ENCODE results near the gene FGF1.

Gene FGF1

DNA sequence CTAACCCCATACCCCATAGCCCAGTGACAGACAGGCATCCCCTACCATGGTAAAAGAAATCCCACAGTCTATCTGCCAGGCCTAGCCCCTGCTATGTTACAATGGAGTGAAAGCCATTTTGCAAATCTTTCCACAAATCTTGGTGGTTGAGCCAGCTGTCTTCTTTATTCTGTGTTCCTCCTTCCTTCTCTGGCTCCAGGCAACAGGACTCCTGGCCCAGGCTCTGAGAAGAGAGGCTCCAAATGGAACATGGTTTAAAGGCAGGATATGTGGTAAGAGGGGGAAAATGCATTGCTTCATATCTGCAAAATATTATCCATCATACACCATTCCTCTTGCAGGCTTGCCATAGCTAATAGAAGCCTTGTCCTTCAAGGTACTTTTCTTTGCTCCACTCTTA, 25.2 kb downstream of the FGF1 start:
- H3K27ac ChIP-seq (ENCODE audit: low read depth, low read length) = peak overlapping the region; percentile 78
- H3K27me3 ChIP-seq (ENCODE audit: control insufficient read depth in 5 of 5, insufficient read depth in 4 of 5, low read length in 5 of 5) = no peaks in the 10 kb centered on the region
- peaks cover 3 to 29% (median 20%) of the 10 kb centered on the region in 5 donors for H3K4me1 ChIP-seq (ENCODE audit: control insufficient read depth in 5 of 5, insufficient read depth in 5 of 5, low read length in 5 of 5)
- H3K9ac ChIP-seq (ENCODE audit: low read length in 5 of 5) = no peak overlapping the region
- no peaks in the 10 kb centered on the region for H3K36me3 ChIP-seq (ENCODE audit: control insufficient read depth in 5 of 5, insufficient read depth in 5 of 5, low read length in 5 of 5)
- no peaks in the 10 kb centered on the region for H3K9me3 ChIP-seq (ENCODE audit: control insufficient read depth in 5 of 5, low read length in 5 of 5)
- no peak overlapping the region for H3K4me3 ChIP-seq (ENCODE audit: low read depth in 1 of 5, low read length in 5 of 5)

DNA sequence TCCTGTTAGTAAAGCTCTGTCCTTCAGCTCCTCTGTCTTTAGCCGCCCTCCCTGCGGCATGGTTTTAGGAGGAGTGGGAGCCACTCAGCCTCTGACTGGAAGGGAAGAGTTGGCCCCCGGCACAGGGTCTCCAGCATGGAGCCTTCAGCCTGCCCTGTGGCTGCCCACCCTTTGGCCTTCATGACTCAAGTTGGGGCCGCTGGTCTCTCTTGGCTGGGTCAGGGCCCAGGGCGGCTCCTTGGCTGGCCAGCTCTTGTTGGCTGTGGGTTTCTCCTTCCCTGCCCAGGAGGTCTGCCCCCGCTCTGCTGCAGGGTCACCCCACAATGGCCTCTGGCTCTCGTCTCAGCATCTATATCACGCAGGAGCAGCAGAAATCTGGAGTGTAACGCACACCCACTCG, 25.7 kb downstream of the FGF1 start:
- Histone ChIP-seq H3K36me3 (ENCODE audit: control insufficient read depth in 5 of 5, insufficient read depth in 5 of 5, low read length in 5 of 5) (no peaks in the 10 kb centered on the region), H3K9ac (ENCODE audit: low read length in 5 of 5) (no peak overlapping the region), H3K4me3 (ENCODE audit: low read depth in 1 of 5, low read length in 5 of 5) (no peak overlapping the region), H3K27ac (ENCODE audit: low read depth, low read length) (peak overlapping the region; percentile 78), H3K9me3 (ENCODE audit: control insufficient read depth in 5 of 5, low read length in 5 of 5) (no peaks in the 10 kb centered on the region), H3K27me3 (ENCODE audit: control insufficient read depth in 5 of 5, insufficient read depth in 4 of 5, low read length in 5 of 5) (no peaks in the 10 kb centered on the region), H3K4me1 (ENCODE audit: control insufficient read depth in 5 of 5, insufficient read depth in 5 of 5, low read length in 5 of 5) (peaks cover 3 to 29% (median 25%) of the 10 kb centered on the region in 5 donors)

- Histone ChIP-seq H3K4me1 (ENCODE audit: control insufficient read depth in 5 of 5, insufficient read depth in 5 of 5, low read length in 5 of 5) (peaks cover 3 to 37% (median 30%) of the 10 kb centered on the region in 5 donors), H3K36me3 (ENCODE audit: control insufficient read depth in 5 of 5, insufficient read depth in 5 of 5, low read length in 5 of 5) (no peaks in the 10 kb centered on the region), H3K9ac (ENCODE audit: low read length in 5 of 5) (no peak overlapping the region), H3K9me3 (ENCODE audit: control insufficient read depth in 5 of 5, low read length in 5 of 5) (no peaks in the 10 kb centered on the region), H3K27me3 (ENCODE audit: control insufficient read depth in 5 of 5, insufficient read depth in 4 of 5, low read length in 5 of 5) (no peaks in the 10 kb centered on the region), H3K27ac (ENCODE audit: low read depth, low read length) (peak overlapping the region; percentile 78), H3K4me3 (ENCODE audit: low read depth in 1 of 5, low read length in 5 of 5) (no peak overlapping the region)
Measured at GRCh38 chr5:142659405-142659804, 26.5 kb downstream of the FGF1 start.

DNA sequence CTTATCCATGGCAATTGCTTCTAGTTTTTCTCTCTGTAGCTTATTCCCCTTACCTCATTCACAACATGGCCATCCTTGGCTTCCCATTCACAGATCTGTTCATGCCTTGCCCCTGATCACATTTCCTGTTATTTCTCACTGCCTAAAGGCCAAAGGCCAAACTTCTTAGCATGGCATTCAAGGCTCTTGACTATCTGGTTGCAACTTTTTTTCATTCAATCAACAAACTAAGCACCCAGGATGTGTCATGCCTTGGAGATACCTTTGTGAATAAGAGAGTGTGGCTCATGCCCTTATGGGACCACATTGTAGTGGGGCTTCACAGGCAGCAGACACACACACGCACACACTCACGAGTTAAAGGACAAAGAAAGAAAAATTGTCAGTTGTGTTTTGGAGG, 27.6 kb downstream of the FGF1 start:
- no peak overlapping the region for H3K4me3 ChIP-seq (ENCODE audit: low read depth in 1 of 5, low read length in 5 of 5)
- no peaks in the 10 kb centered on the region for H3K27me3 ChIP-seq (ENCODE audit: control insufficient read depth in 5 of 5, insufficient read depth in 4 of 5, low read length in 5 of 5)
- H3K36me3 ChIP-seq (ENCODE audit: control insufficient read depth in 5 of 5, insufficient read depth in 5 of 5, low read length in 5 of 5) = no peaks in the 10 kb centered on the region
- H3K4me1 ChIP-seq (ENCODE audit: control insufficient read depth in 5 of 5, insufficient read depth in 5 of 5, low read length in 5 of 5) = peaks cover 3 to 37% (median 30%) of the 10 kb centered on the region in 5 donors
- no peaks in the 10 kb centered on the region for H3K9me3 ChIP-seq (ENCODE audit: control insufficient read depth in 5 of 5, low read length in 5 of 5)
- no peak overlapping the region for H3K27ac ChIP-seq (ENCODE audit: low read depth, low read length)
- H3K9ac ChIP-seq (ENCODE audit: low read length in 5 of 5) = no peak overlapping the region

- no peaks in the 10 kb centered on the region for H3K27me3 ChIP-seq (ENCODE audit: control insufficient read depth in 5 of 5, insufficient read depth in 4 of 5, low read length in 5 of 5)
- no peaks in the 10 kb centered on the region for H3K36me3 ChIP-seq (ENCODE audit: control insufficient read depth in 5 of 5, insufficient read depth in 5 of 5, low read length in 5 of 5)
- H3K9ac ChIP-seq (ENCODE audit: low read length in 5 of 5) = no peak overlapping the region
- peaks cover 4 to 37% (median 30%) of the 10 kb centered on the region in 5 donors for H3K4me1 ChIP-seq (ENCODE audit: control insufficient read depth in 5 of 5, insufficient read depth in 5 of 5, low read length in 5 of 5)
- no peak overlapping the region for H3K4me3 ChIP-seq (ENCODE audit: low read depth in 1 of 5, low read length in 5 of 5)
- no peak overlapping the region for H3K27ac ChIP-seq (ENCODE audit: low read depth, low read length)
- no peaks in the 10 kb centered on the region for H3K9me3 ChIP-seq (ENCODE audit: control insufficient read depth in 5 of 5, low read length in 5 of 5)
Measured at GRCh38 chr5:142657446-142657845, 28.4 kb downstream of the FGF1 start.

DNA sequence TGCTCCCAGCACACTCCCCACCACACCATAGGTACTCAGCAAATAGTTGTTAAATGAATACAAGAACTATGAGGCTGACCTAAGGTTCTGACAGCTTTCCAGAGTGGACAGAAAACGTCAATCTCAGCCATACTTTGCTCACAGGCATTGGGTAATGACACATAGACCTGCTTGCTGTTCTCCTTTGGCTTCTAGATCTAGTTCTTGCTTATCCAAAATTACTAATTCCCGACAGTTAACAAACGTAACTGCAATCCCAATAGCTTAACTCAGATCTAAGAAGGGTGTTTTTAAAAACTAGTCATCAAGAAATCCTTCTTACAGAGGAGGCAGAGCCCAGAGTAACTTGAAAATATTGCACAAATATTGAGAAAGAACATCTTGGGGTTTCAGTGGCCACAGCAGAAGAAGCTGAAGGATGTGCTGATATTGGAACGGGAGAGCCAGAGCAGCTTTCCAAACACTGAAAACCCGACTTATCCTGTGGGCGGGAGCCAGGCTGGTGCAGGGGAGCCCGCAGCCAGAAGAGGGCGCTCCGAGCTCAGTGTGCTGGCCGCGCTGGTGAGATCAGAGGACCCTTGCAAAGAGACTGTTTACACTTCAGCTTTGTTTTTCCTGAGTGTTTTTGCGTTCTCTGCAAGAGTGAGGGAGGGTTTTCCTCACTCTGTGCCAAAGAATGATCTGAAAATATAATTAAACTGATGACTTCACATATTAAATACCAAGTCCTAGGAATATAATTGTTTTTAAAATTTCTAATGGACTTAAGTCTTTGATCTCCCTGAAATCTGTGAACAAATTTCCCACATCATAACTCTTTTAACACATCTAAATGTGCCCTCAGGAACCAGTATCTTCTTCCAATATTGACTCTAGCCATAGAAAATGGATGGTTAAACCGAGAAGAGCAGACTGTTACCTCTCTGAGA, 30.3 kb downstream of the FGF1 start:
- no peaks in the 10 kb centered on the region for H3K9me3 ChIP-seq (ENCODE audit: control insufficient read depth in 5 of 5, low read length in 5 of 5)
- no peak overlapping the region for H3K4me3 ChIP-seq (ENCODE audit: low read depth in 1 of 5, low read length in 5 of 5)
- H3K9ac ChIP-seq (ENCODE audit: low read length in 5 of 5) = peak overlapping the region in 1 of 5 donors; percentile 39
- H3K4me1 ChIP-seq (ENCODE audit: control insufficient read depth in 5 of 5, insufficient read depth in 5 of 5, low read length in 5 of 5) = peaks cover 2 to 30% (median 21%) of the 10 kb centered on the region in 5 donors
- no peaks in the 10 kb centered on the region for H3K27me3 ChIP-seq (ENCODE audit: control insufficient read depth in 5 of 5, insufficient read depth in 4 of 5, low read length in 5 of 5)
- H3K27ac ChIP-seq (ENCODE audit: low read depth, low read length) = peak overlapping the region; percentile 49
- no peaks in the 10 kb centered on the region for H3K36me3 ChIP-seq (ENCODE audit: control insufficient read depth in 5 of 5, insufficient read depth in 5 of 5, low read length in 5 of 5)

- H3K27me3 ChIP-seq (ENCODE audit: control insufficient read depth in 5 of 5, insufficient read depth in 4 of 5, low read length in 5 of 5) = no peaks in the 10 kb centered on the region
- H3K36me3 ChIP-seq (ENCODE audit: control insufficient read depth in 5 of 5, insufficient read depth in 5 of 5, low read length in 5 of 5) = no peaks in the 10 kb centered on the region
- no peak overlapping the region for H3K9ac ChIP-seq (ENCODE audit: low read length in 5 of 5)
- peak overlapping the region; percentile 49 for H3K27ac ChIP-seq (ENCODE audit: low read depth, low read length)
- H3K4me1 ChIP-seq (ENCODE audit: control insufficient read depth in 5 of 5, insufficient read depth in 5 of 5, low read length in 5 of 5) = peaks cover 2 to 20% (median 11%) of the 10 kb centered on the region in 5 donors
- no peaks in the 10 kb centered on the region for H3K9me3 ChIP-seq (ENCODE audit: control insufficient read depth in 5 of 5, low read length in 5 of 5)
- H3K4me3 ChIP-seq (ENCODE audit: low read depth in 1 of 5, low read length in 5 of 5) = no peak overlapping the region
Measured at GRCh38 chr5:142654578-142655058, 31.3 kb downstream of the FGF1 start.

GRCh38 chr5:142653321-142653720, 32.6 kb downstream of the FGF1 start:
- no peak overlapping the region for H3K4me3 ChIP-seq (ENCODE audit: low read depth in 1 of 5, low read length in 5 of 5)
- no peaks in the 10 kb centered on the region for H3K36me3 ChIP-seq (ENCODE audit: control insufficient read depth in 5 of 5, insufficient read depth in 5 of 5, low read length in 5 of 5)
- H3K27me3 ChIP-seq (ENCODE audit: control insufficient read depth in 5 of 5, insufficient read depth in 4 of 5, low read length in 5 of 5) = no peaks in the 10 kb centered on the region
- no peak overlapping the region for H3K9ac ChIP-seq (ENCODE audit: low read length in 5 of 5)
- H3K27ac ChIP-seq (ENCODE audit: low read depth, low read length) = no peak overlapping the region
- H3K4me1 ChIP-seq (ENCODE audit: control insufficient read depth in 5 of 5, insufficient read depth in 5 of 5, low read length in 5 of 5) = peaks cover 2 to 17% (median 11%) of the 10 kb centered on the region in 5 donors
- no peaks in the 10 kb centered on the region for H3K9me3 ChIP-seq (ENCODE audit: control insufficient read depth in 5 of 5, low read length in 5 of 5)

DNA sequence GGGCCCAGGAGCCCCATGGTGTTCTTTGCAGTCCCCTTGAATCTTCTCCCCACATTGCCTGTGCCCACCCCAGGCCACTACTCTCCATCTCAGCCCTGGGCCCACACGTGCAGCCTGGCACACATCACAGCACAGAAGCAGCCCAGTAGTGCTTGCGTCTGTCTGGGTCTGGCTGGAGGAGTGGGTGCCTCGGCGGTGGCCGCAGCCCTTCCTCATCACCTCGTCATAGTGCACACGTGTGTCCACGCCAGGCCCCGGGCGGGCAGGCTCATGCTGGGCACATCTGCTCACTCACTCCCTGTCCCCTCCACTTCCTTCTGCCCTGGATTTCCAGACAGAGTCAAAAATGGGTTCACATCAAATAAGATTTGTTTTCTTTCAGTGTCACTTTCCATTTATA, 33.3 kb downstream of the FGF1 start:
- Histone ChIP-seq H3K36me3 (ENCODE audit: control insufficient read depth in 5 of 5, insufficient read depth in 5 of 5, low read length in 5 of 5) (no peaks in the 10 kb centered on the region), H3K9ac (ENCODE audit: low read length in 5 of 5) (no peak overlapping the region), H3K9me3 (ENCODE audit: control insufficient read depth in 5 of 5, low read length in 5 of 5) (no peaks in the 10 kb centered on the region), H3K27me3 (ENCODE audit: control insufficient read depth in 5 of 5, insufficient read depth in 4 of 5, low read length in 5 of 5) (no peaks in the 10 kb centered on the region), H3K4me3 (ENCODE audit: low read depth in 1 of 5, low read length in 5 of 5) (no peak overlapping the region), H3K27ac (ENCODE audit: low read depth, low read length) (no peak overlapping the region), H3K4me1 (ENCODE audit: control insufficient read depth in 5 of 5, insufficient read depth in 5 of 5, low read length in 5 of 5) (peaks cover 2 to 17% (median 11%) of the 10 kb centered on the region in 5 donors)

DNA sequence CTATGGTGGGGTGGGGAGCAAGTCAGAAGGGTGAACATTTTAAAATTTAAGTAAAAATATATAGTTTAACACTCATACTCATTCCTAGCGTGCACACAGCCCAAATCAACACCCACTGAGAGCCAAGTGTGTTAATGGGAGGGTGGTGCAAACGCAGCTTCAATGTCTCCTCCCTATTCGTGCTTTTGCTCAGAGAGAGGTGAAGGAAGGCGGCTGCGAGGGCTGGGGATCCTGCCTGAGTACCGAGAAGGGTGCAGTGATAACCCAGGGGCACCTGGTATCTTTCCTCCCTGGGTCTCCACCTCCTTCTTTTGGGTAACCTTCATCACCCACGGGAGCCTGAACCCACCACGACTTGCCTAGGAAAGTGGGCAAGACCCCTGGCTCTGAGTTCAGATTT, 35.0 kb downstream of the FGF1 start:
- no peak overlapping the region for H3K27ac ChIP-seq (ENCODE audit: low read depth, low read length)
- H3K36me3 ChIP-seq (ENCODE audit: control insufficient read depth in 5 of 5, insufficient read depth in 5 of 5, low read length in 5 of 5) = no peaks in the 10 kb centered on the region
- no peak overlapping the region for H3K4me3 ChIP-seq (ENCODE audit: low read depth in 1 of 5, low read length in 5 of 5)
- H3K27me3 ChIP-seq (ENCODE audit: control insufficient read depth in 5 of 5, insufficient read depth in 4 of 5, low read length in 5 of 5) = no peaks in the 10 kb centered on the region
- no peaks in the 10 kb centered on the region for H3K9me3 ChIP-seq (ENCODE audit: control insufficient read depth in 5 of 5, low read length in 5 of 5)
- no peak overlapping the region for H3K9ac ChIP-seq (ENCODE audit: low read length in 5 of 5)
- H3K4me1 ChIP-seq (ENCODE audit: control insufficient read depth in 5 of 5, insufficient read depth in 5 of 5, low read length in 5 of 5) = peaks cover 2 to 14% (median 9%) of the 10 kb centered on the region in 5 donors
